Smooth muscle cell (in vitro differentiated cells): ENCODE measurements around the gene ST8SIA6. TPM values are rescaled to one million over a fixed set of nuclear protein-coding genes. Genes with fewer than 3 reads are reported as not detected.

Experiments used
- DNase-seq: peaks from one replicate; lab custom pipeline; 2025; ENCODE audit not compliant: unreplicated experiment; lab: John Stamatoyannopoulos, UW
- H2AFZ ChIP-seq: fragments of 200-600 bp; sonication (generic); 2 replicates; pipeline ENCODE4 v1.6.0; 2016; ENCODE audit warnings: antibody characterized with exemption, low read depth, mild to moderate bottlenecking
- H3F3A ChIP-seq: fragments of 200-600 bp; sonication (generic); 2 replicates; pipeline ENCODE4 v1.6.0; 2017; ENCODE audit warnings: antibody characterized with exemption, low read depth
- H3K27ac ChIP-seq: fragments of 200-600 bp; sonication (generic); 2 replicates; pipeline ENCODE4 v1.5.1; 2016; ENCODE audit warnings: low read depth, mild to moderate bottlenecking
- H3K27me3 ChIP-seq: fragments of 200-600 bp; sonication (generic); 2 replicates; pipeline ENCODE4 v1.6.1; 2016; ENCODE audit warnings: low read depth, mild to moderate bottlenecking
- H3K36me3 ChIP-seq: fragments of 200-600 bp; sonication (generic); 2 replicates; pipeline ENCODE4 v1.5.1; 2016; ENCODE audit warnings: low read depth
- H3K4me1 ChIP-seq: fragments of 200-600 bp; sonication (generic); 2 replicates; pipeline ENCODE4 v1.5.1; 2016; ENCODE audit warnings: low read depth
- H3K4me2 ChIP-seq: fragments of 200-600 bp; sonication (generic); 2 replicates; pipeline ENCODE4 v1.6.0; 2016; ENCODE audit warnings: mild to moderate bottlenecking
- H3K4me3 ChIP-seq: fragments of 200-600 bp; sonication (generic); 2 replicates; pipeline ENCODE4 v1.5.1; 2016; ENCODE audit warnings: mild to moderate bottlenecking
- H3K79me2 ChIP-seq: fragments of 200-600 bp; sonication (generic); 2 replicates; pipeline ENCODE4 v1.6.0; 2016; ENCODE audit warnings: low read depth, mild to moderate bottlenecking
- H3K9ac ChIP-seq: fragments of 200-600 bp; sonication (generic); 2 replicates; pipeline ENCODE4 v1.6.0; 2016; ENCODE audit warnings: low read depth
- H3K9me3 ChIP-seq: fragments of 200-600 bp; sonication (generic); replicated peaks from 2 replicates; pipeline ENCODE4 v1.5.1; 2016; ENCODE audit warnings: low read depth
- H4K20me1 ChIP-seq: fragments of 200-600 bp; sonication (generic); 2 replicates; pipeline ENCODE4 v1.6.0; 2016; ENCODE audit warnings: low read depth
- WGBS: methylation state at CpG from one replicate; pipeline ENCODE4 v1.1.7; 2016; ENCODE audit warnings: low lambda C conversion rate; 5-methylcytosine and 5-hydroxymethylcytosine counted together
- polyA plus RNA-seq: library from polyadenylated mRNA; unstranded; fragments of >200 nt; fragmentation: Nextera tagmentation; extraction: Ambion mirVana; gene quantifications from 2 replicates; pipeline ENCODE4 v1.2.1, GENCODE V29; 2016
- total RNA-seq: library from RNA; depleted of rRNA; stranded (reverse); fragments of >200 nt; gene quantifications from 2 replicates; pipeline ENCODE4 v1.2.3, GENCODE V29; 2014
- TF ChIP-seq, protein P1 (sequence below): fragments of 200-600 bp; sonication (generic); IDR thresholded peaks from 2 replicates; pipeline ENCODE4 v1.5.1; 2017; ENCODE audit warnings: borderline replicate concordance, mild to moderate bottlenecking, antibody characterized with exemption; ENCODE audit not compliant: insufficient read depth, poor library complexity, severe bottlenecking

ST8SIA6 gene
- total and polyA plus RNA-seq, 2 experiments from 2014 or later: 0.24 TPM; not detected in 1

- TF ChIP-seq, protein P1, sequence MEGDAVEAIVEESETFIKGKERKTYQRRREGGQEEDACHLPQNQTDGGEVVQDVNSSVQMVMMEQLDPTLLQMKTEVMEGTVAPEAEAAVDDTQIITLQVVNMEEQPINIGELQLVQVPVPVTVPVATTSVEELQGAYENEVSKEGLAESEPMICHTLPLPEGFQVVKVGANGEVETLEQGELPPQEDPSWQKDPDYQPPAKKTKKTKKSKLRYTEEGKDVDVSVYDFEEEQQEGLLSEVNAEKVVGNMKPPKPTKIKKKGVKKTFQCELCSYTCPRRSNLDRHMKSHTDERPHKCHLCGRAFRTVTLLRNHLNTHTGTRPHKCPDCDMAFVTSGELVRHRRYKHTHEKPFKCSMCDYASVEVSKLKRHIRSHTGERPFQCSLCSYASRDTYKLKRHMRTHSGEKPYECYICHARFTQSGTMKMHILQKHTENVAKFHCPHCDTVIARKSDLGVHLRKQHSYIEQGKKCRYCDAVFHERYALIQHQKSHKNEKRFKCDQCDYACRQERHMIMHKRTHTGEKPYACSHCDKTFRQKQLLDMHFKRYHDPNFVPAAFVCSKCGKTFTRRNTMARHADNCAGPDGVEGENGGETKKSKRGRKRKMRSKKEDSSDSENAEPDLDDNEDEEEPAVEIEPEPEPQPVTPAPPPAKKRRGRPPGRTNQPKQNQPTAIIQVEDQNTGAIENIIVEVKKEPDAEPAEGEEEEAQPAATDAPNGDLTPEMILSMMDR: no peak
- WGBS: 77% methylated on average over 10 of the region's 10 CpGs
- no peak overlapping the region for H2AFZ ChIP-seq
- H3K27me3 ChIP-seq: peaks cover 11% of the 10 kb centered on the region
- no peaks in the 10 kb centered on the region for H3K79me2 ChIP-seq
- no peak overlapping the region for H3K9ac ChIP-seq
- no peaks in the 10 kb centered on the region for H3K4me1 ChIP-seq
- no peak overlapping the region for H3K27ac ChIP-seq
- H4K20me1 ChIP-seq: no peaks in the 10 kb centered on the region
- H3K9me3 ChIP-seq: no peaks in the 10 kb centered on the region
- H3K4me3 ChIP-seq: no peak overlapping the region
- DNase-seq: no peak
- H3K4me2 ChIP-seq: no peak overlapping the region
- no peaks in the 10 kb centered on the region for H3K36me3 ChIP-seq
- no peaks in the 10 kb centered on the region for H3F3A ChIP-seq
Measured at GRCh38 chr10:17286562-17287550, 167.5 kb downstream of the ST8SIA6 start.

- Histone ChIP-seq H4K20me1 (no peaks in the 10 kb centered on the region), H3K27ac (no peak overlapping the region), H3K9ac (no peak overlapping the region), H3K79me2 (no peaks in the 10 kb centered on the region), H3K36me3 (no peaks in the 10 kb centered on the region), H3K9me3 (no peaks in the 10 kb centered on the region), H3K4me1 (no peaks in the 10 kb centered on the region), H2AFZ (no peak overlapping the region), H3F3A (no peaks in the 10 kb centered on the region), H3K4me3 (no peak overlapping the region), H3K27me3 (no peaks in the 10 kb centered on the region), H3K4me2 (no peak overlapping the region)
- WGBS: 81% methylated on average over 3 of the region's 3 CpGs
- TF ChIP-seq, protein P1: no peak
- no peak for DNase-seq
Measured at GRCh38 chr10:17282311-17282710, 172.1 kb downstream of the ST8SIA6 start.

- 77% methylated on average over 4 of the region's 4 CpGs for WGBS
- no peak overlapping the region for H3K27ac ChIP-seq
Measured at GRCh38 chr10:17278607-17279240, 175.7 kb downstream of the ST8SIA6 start.

More at GRCh38 chr10:17278607-17279240, 175.7 kb downstream of the ST8SIA6 start:
- H3K79me2 ChIP-seq: no peaks in the 10 kb centered on the region
- TF ChIP-seq, protein P1: no peak
- no peak for DNase-seq
- H4K20me1 ChIP-seq: no peaks in the 10 kb centered on the region
- H3K27me3 ChIP-seq: no peaks in the 10 kb centered on the region
- H3K4me1 ChIP-seq: peaks cover 3% of the 10 kb centered on the region
- no peaks in the 10 kb centered on the region for H3F3A ChIP-seq
- no peaks in the 10 kb centered on the region for H3K9me3 ChIP-seq
- no peak overlapping the region for H3K4me2 ChIP-seq
- no peak overlapping the region for H3K9ac ChIP-seq
- no peak overlapping the region for H3K4me3 ChIP-seq
- no peaks in the 10 kb centered on the region for H3K36me3 ChIP-seq
- H2AFZ ChIP-seq: no peak overlapping the region
